ENCODE measurements around the gene BMP7.

GRCh38 chr20:57173041-57173440 lies 93.4 kb downstream of the BMP7 start:
- TF ChIP-seq POLR2AphosphoS5 (IDR thresholded peaks at IDR 0.05; ENCODE audit: insufficient read depth, low read depth, low read length) = no peak
- no peak for TF ChIP-seq CTCF (IDR thresholded peaks at IDR 0.05; ENCODE audit: extremely low read depth in 1 of 2, insufficient read depth in 1 of 2, low read depth in 1 of 2, low read length in 2 of 2)
- no peak for TF ChIP-seq POLR2A (IDR thresholded peaks at IDR 0.05; ENCODE audit: low read depth, low read length)

All from endothelial cell of umbilical vein (primary cell).